SK-N-SH (cell line): ENCODE results near the gene CYP4B1.

Source experiments
- CTCF ChIP-seq: fragments of 200-600 bp; sonication (generic); IDR thresholded peaks from 2 replicates; pipeline ENCODE4 v1.6.1; 2017; ENCODE audit warnings: antibody characterized with exemption, mild to moderate bottlenecking, moderate library complexity
- RAD21 ChIP-seq: IDR thresholded peaks from 2 replicates; pipeline ENCODE4 v1.6.1; 2012; ENCODE audit warnings: mild to moderate bottlenecking, low read length
- SIN3A ChIP-seq: IDR thresholded peaks from 2 replicates; pipeline ENCODE4 v1.6.1; 2012; ENCODE audit warnings: low read depth, mild to moderate bottlenecking, low read length, moderate library complexity, borderline replicate concordance

- no peak for TF ChIP-seq SIN3A
- no peak for TF ChIP-seq CTCF
- TF ChIP-seq RAD21 = no peak
Observed at GRCh38 chr1:46797696-46798470, 963 bp upstream of the CYP4B1 start.
